HepG2 (cell line): ENCODE data around the gene UBR1. TPM values are rescaled to one million over a fixed set of nuclear protein-coding genes. Genes with fewer than 3 reads are reported as not detected.

Experiments used
- ATAC-seq: fragments of 200-7000 bp; cut with Tn5 transposase; 3 replicates; pipeline ENCODE4 v1.9.1; 2020; ENCODE audit warnings: mild to moderate bottlenecking, moderate library complexity
- BruUV-seq: library from RNA; stranded (reverse); fragments of 400-500 nt; replicated peaks from 2 replicates; lab custom pipeline; 2021; lab: Mats Ljungman, UMichigan
- CTCF ChIA-PET: fragments of 300-600 bp; formaldehyde crosslinking; extraction: SDS; loops from one replicate; lab custom pipeline; 2021; ENCODE audit warnings: low total read pairs, inconsistent platforms, low intra/inter-chr PET ratio; lab: Yijun Ruan, JAX
- POLR2A ChIA-PET: fragments of 350-600 bp; sonication (Branson Sonifier 250); formaldehyde crosslinking; loops from one replicate; lab custom pipeline; 2020; ENCODE audit warnings: antibody characterized with exemption, inconsistent platforms; lab: Yijun Ruan, JAX
- DNase-seq: peaks from one replicate; pipeline ENCODE4 v3.0.0-alpha.2; 2015; ENCODE audit warnings: low spot score
- FAIRE-seq: peaks from 3 replicates; lab custom pipeline; 2011; peaks lifted over from hg19 to GRCh38; lab: Jason Lieb, UNC
- H2AFZ ChIP-seq: one replicate; pipeline ENCODE4 v1.6.1; 2011; ENCODE audit warnings: low read length, inconsistent platforms
- H3K27ac ChIP-seq: fragments of 300-600 bp; 3 replicates; pipeline ENCODE4 v1.8.0; 2011; ENCODE audit warnings: mixed run types, mild to moderate bottlenecking, mixed read lengths, low read length, inconsistent platforms; ENCODE audit not compliant: insufficient read depth; ENCODE audit errors: extremely low read length
- H3K27me3 ChIP-seq, 2 experiments: fragments of 200-600 bp in 1 of 2; 2 replicates in 1 of 2; 3 replicates in 1 of 2; pipeline versions ENCODE4 v1.6.0 to v1.8.0; 2011; ENCODE audit warnings: low read length in 2 of 2, mild to moderate bottlenecking in 2 of 2, moderate library complexity in 2 of 2, inconsistent platforms in 1 of 2; ENCODE audit not compliant: insufficient read depth in 2 of 2, control insufficient read depth in 1 of 2
- H3K36me3 ChIP-seq, 2 experiments: fragments of 200-600 bp in 1 of 2; replicated peaks in 1 of 2; 2 replicates in 1 of 2; 3 replicates in 1 of 2; pipeline versions ENCODE4 v1.5.1 to v1.8.0; 2011; ENCODE audit warnings: low read length in 2 of 2, inconsistent platforms in 1 of 2; ENCODE audit not compliant: insufficient read depth in 2 of 2, control insufficient read depth in 1 of 2
- H3K4me1 ChIP-seq: 2 replicates; pipeline ENCODE4 v1.5.1; 2012; ENCODE audit warnings: low read length, inconsistent platforms; ENCODE audit not compliant: insufficient read depth
- H3K4me2 ChIP-seq: 2 replicates; pipeline ENCODE4 v1.6.0; 2011; ENCODE audit warnings: low read depth, low read length, inconsistent platforms
- H3K4me3 ChIP-seq, 3 experiments: fragments of 200-600 bp in 1 of 3; sonication (generic), shearing (Covaris generic) in 1 of 3; replicated peaks in 1 of 3; 2 replicates each; pipeline ENCODE4 v1.5.1; 2011 to 2016; ENCODE audit warnings: low read length in 3 of 3, inconsistent platforms in 2 of 3, low read depth in 2 of 3, mild to moderate bottlenecking in 2 of 3, control low read depth in 1 of 3, mixed read lengths in 1 of 3; ENCODE audit not compliant: insufficient read depth in 1 of 3
- H3K79me2 ChIP-seq: one replicate; pipeline ENCODE4 v1.6.1; 2011; ENCODE audit warnings: low read length, inconsistent platforms; ENCODE audit not compliant: insufficient read depth
- H3K9ac ChIP-seq: 2 replicates; pipeline ENCODE4 v1.6.0; 2011; ENCODE audit warnings: mild to moderate bottlenecking, low read depth, low read length, inconsistent platforms; ENCODE audit not compliant: insufficient read depth
- H3K9me3 ChIP-seq: 2 replicates; pipeline ENCODE4 v1.5.1; 2012; ENCODE audit warnings: mild to moderate bottlenecking, low read length
- H4K20me1 ChIP-seq: 2 replicates; pipeline ENCODE4 v1.6.0; 2011; ENCODE audit warnings: inconsistent platforms, mild to moderate bottlenecking, low read length, moderate library complexity; ENCODE audit not compliant: insufficient read depth
- CEBPB ChIP-seq: IDR thresholded peaks from 2 replicates; pipeline ENCODE4 v1.6.1; 2011; ENCODE audit warnings: low read depth, low read length, improper control_type of control experiment, borderline replicate concordance
- CSRNP1 ChIP-seq: sonication (generic); formaldehyde crosslinking; IDR thresholded peaks from 2 replicates; pipeline ENCODE4 v1.8.1; 2023; ENCODE audit warnings: mild to moderate bottlenecking, missing genetic modification reagents
- HNRNPL ChIP-seq: fragments of 200-400 bp; formaldehyde crosslinking; IDR thresholded peaks from 2 replicates; pipeline ENCODE4 v1.6.1; 2017; ENCODE audit warnings: mild to moderate bottlenecking, low read depth, low read length
- IKZF4 ChIP-seq: sonication (generic); formaldehyde crosslinking; IDR thresholded peaks from 2 replicates; pipeline ENCODE4 v1.5.1; 2020; ENCODE audit warnings: borderline replicate concordance, mild to moderate bottlenecking, low read depth, missing genetic modification reagents; ENCODE audit errors: not compliant biosample characterization
- MAFK ChIP-seq, 2 experiments: IDR thresholded peaks in 1 of 2; conservative IDR thresholded peaks in 1 of 2; 2 replicates each; pipeline ENCODE4 v1.6.1; 2011; ENCODE audit warnings: improper control_type of control experiment in 2 of 2, low read length in 2 of 2
- SNAI1 ChIP-seq: sonication (generic); formaldehyde crosslinking; IDR thresholded peaks from 2 replicates; pipeline ENCODE4 v1.5.0; 2020; ENCODE audit warnings: mild to moderate bottlenecking, missing genetic modification reagents, borderline replicate concordance
- ZHX2 ChIP-seq, 2 experiments: sonication (generic) in 1 of 2; formaldehyde crosslinking in 1 of 2; IDR thresholded peaks; 2 replicates each; pipeline versions ENCODE4 v1.6.1 to v1.9.0; 2014 to 2022; ENCODE audit warnings: antibody characterized with exemption in 1 of 2, borderline replicate concordance in 1 of 2, inconsistent platforms in 1 of 2, low read depth in 1 of 2, missing genetic modification reagents in 1 of 2
- ZNF124 ChIP-seq: sonication (generic); formaldehyde crosslinking; IDR thresholded peaks from 2 replicates; pipeline ENCODE4 v1.4.0; 2020; ENCODE audit warnings: missing genetic modification reagents
- ZNF33A ChIP-seq: sonication (generic); formaldehyde crosslinking; IDR thresholded peaks from 2 replicates; pipeline ENCODE4 v1.5.1; 2020; ENCODE audit warnings: missing genetic modification reagents, mild to moderate bottlenecking, moderate library complexity, borderline replicate concordance
- ZNF737 ChIP-seq: sonication (generic); formaldehyde crosslinking; IDR thresholded peaks from 2 replicates; pipeline ENCODE4 v1.5.0; 2020; ENCODE audit warnings: missing genetic modification reagents, mild to moderate bottlenecking, borderline replicate concordance
- WGBS: methylation state at CpG from one replicate; pipeline ENCODE4 v1.1.6; 2017; ENCODE audit warnings: low lambda C conversion rate; 5-methylcytosine and 5-hydroxymethylcytosine counted together
- in situ Hi-C: cut with HindIII; loops from 2 replicates; pipeline ENCODE4 v1.10.0; 2017; ENCODE audit warnings: low pct_unique_long_range_greater_than_20kb; ENCODE audit not compliant: extremely low pct_ligation_motif_present
- intact Hi-C: fragments of 100-400 bp; cut with micrococcal nuclease; formaldehyde crosslinking; loops from one replicate; pipeline ENCODE4 v1.10.0; 2022; ENCODE audit not compliant: unreplicated experiment
- polyA plus RNA-seq, 8 experiments: library from polyadenylated mRNA; depleted of rRNA in 3 of 8; stranded (reverse) in 7 of 8; unstranded in 1 of 8; fragments of >200 nt; fragmentation: Illumina TruSeq in 4 of 8; extraction: Trizol in 4 of 8; gene quantifications; 2 replicates each; pipeline versions ENCODE4 v1.2.1 to v1.2.3, GENCODE V29; 2011 to 2016; ENCODE audit warnings: low read depth in 4 of 8, missing spikeins in 1 of 8, mixed read lengths in 1 of 8; ENCODE audit not compliant: insufficient read depth in 1 of 8
- total RNA-seq, 5 experiments: library from RNA; depleted of rRNA; stranded (reverse); fragments of >200 nt; fragmentation: Illumina TruSeq; extraction: Trizol; gene quantifications; 2 replicates each; pipeline ENCODE4 v1.2.3, GENCODE V29; 2016; ENCODE audit warnings: low read depth in 1 of 5

Gene UBR1
- total and polyA plus RNA-seq, 2 of the 13 experiments (the other 11 are each of a cell fraction or from before 2014, with no cell fraction given): 6.4 to 18.0 TPM

GRCh38 chr15:43107751-43108150, 1.9 kb upstream of the UBR1 start (continued):
- no peak for TF ChIP-seq ZHX2 (IDR thresholded peaks at IDR 0.05; ENCODE audit: low read depth)
- TF ChIP-seq ZHX2 (CRISPR knock-in tag; IDR thresholded peaks at IDR 0.05; ENCODE audit: borderline replicate concordance): no peak
- no peak for TF ChIP-seq HNRNPL
- TF ChIP-seq ZNF737: no peak

- POLR2A ChIA-PET: interaction anchor here (1.0 to 2.1 kb wide), 3 partner anchors 11 to 27 kb away, joined by 4 to 7 read pairs (median 6); partner anchors contain the start of gene TMEM62
- Histone ChIP-seq H3K9me3 (no peaks in the 10 kb centered on the region), H3K9ac (peak overlapping the region; percentile 82), H3K27me3 (no peaks in the 10 kb centered on the region; a peak in 1 of 5 replicates)
- 0% methylated on average over 7 of the region's 7 CpGs for WGBS
- in situ Hi-C loops: no loop called here
- no peak for TF ChIP-seq CSRNP1 (CRISPR knock-in tag)
- 0 out of 2 replicates have a peak, but pooled peaks have one; percentile 8 for TF ChIP-seq ZNF124 (CRISPR knock-in tag)
- no peak for TF ChIP-seq IKZF4 (CRISPR knock-in tag)
- no peak for TF ChIP-seq ZNF33A (CRISPR knock-in tag)
- TF ChIP-seq CEBPB: peak; percentile 38; the same call in 1 of the 2 replicates
- TF ChIP-seq SNAI1 (CRISPR knock-in tag): no peak
- peak in 1 of 2 experiments; percentile 7; a peak in 1 of 4 replicates for TF ChIP-seq MAFK (conservative IDR thresholded peaks at IDR 0.05 in 1 of 2, IDR thresholded peaks at IDR 0.05 in 1 of 2; ENCODE audit: low read length in 2 of 2)
- TF ChIP-seq, all 625 proteins: peak for 3
- Histone ChIP-seq H3K27ac (peak overlapping the region; percentile 76), H3K4me3 (peak overlapping the region; percentile 89 to 99 (median 89)), H3K4me1 (peaks cover 15% of the 10 kb centered on the region), H3K36me3 (peaks cover 0 to 5% of the 10 kb centered on the region in 2 experiments; a peak in 2 of 5 replicates), H2AFZ (peak overlapping the region; percentile 56), H3K79me2 (peaks cover 38% of the 10 kb centered on the region), H4K20me1 (no peaks in the 10 kb centered on the region), H3K4me2 (peak overlapping the region; percentile 83)
- no peak for FAIRE-seq
- CTCF ChIA-PET: no interaction called here
- no TSS peak for BruUV-seq
- no peak for DNase-seq
- peak; percentile 12; the same call in 2 of the 3 replicates for ATAC-seq
- intact Hi-C loops: loop anchor here (5.0 kb wide), 1 partner anchor 81 kb away; the partner anchor contains the start of gene CCNDBP1
These were observed 620 bp upstream of the UBR1 start for GRCh38 chr15:43106486-43106829.
